Naive thymus-derived CD8-positive, alpha-beta T cell (primary cell): ENCODE data around the gene ACAP2. TPM values are rescaled to one million over a fixed set of nuclear protein-coding genes. Genes with fewer than 3 reads are reported as not detected.

Source experiments
- ATAC-seq, 2 donors: fragments of 150-1000 bp; cut with Tn5 transposase in 1 of 2; sonication (Bioruptor Pico), chemical (Tn5 transposase) in 1 of 2; 1 replicate in 1 of 2; 2 replicates in 1 of 2; pipeline ENCODE4 v1.10.0; 2021; ENCODE audit warnings: mild to moderate bottlenecking in 2 of 2, moderate library complexity in 2 of 2
- POLR2A ChIA-PET: fragments of 350-600 bp; sonication (Branson Sonifier 250); formaldehyde crosslinking; loops from one replicate; lab custom pipeline; 2021; ENCODE audit warnings: antibody characterized with exemption; lab: Charles Lee
- DNase-seq, 10 donors: peaks; one replicate each; pipeline versions ENCODE4 v3.0.0 to v3.0.0-alpha.2; 2020 to 2022
- H3K27ac Mint-ChIP-seq, 10 donors: one replicate each; pipeline ENCODE4 v1.8.0; 2020 to 2022; ENCODE audit warnings: mild to moderate bottlenecking in 10 of 10, mixed read lengths in 10 of 10, moderate library complexity in 4 of 10, inconsistent platforms in 1 of 10
- H3K27me3 Mint-ChIP-seq, 5 donors: one replicate each; pipeline ENCODE4 v1.8.0; 2021 to 2022; ENCODE audit warnings: mixed read lengths in 5 of 5
- H3K36me3 Mint-ChIP-seq, 3 donors: one replicate each; pipeline ENCODE4 v1.8.0; 2020 to 2022; ENCODE audit warnings: mixed read lengths in 3 of 3, mild to moderate bottlenecking in 2 of 3, inconsistent platforms in 1 of 3
- H3K4me1 Mint-ChIP-seq, 4 donors: one replicate each; pipeline ENCODE4 v1.8.0; 2021 to 2022; ENCODE audit warnings: mixed read lengths in 4 of 4
- H3K4me3 Mint-ChIP-seq, 10 donors: one replicate each; pipeline ENCODE4 v1.8.0; 2020 to 2022; ENCODE audit warnings: mild to moderate bottlenecking in 10 of 10, mixed read lengths in 10 of 10, moderate library complexity in 6 of 10, inconsistent platforms in 1 of 10
- H3K9me3 Mint-ChIP-seq, 9 donors: one replicate each; pipeline ENCODE4 v1.8.0; 2020 to 2022; ENCODE audit warnings: mixed read lengths in 9 of 9, mild to moderate bottlenecking in 3 of 9, inconsistent platforms in 1 of 9, moderate library complexity in 1 of 9
- polyA plus RNA-seq, 3 donors: library from polyadenylated mRNA; unstranded; fragments of 300-500 nt; fragmentation: Illumina TruSeq; gene quantifications; one replicate each; pipeline ENCODE4 v1.2.3, GENCODE V29; 2021
- total RNA-seq, 8 experiments: library from RNA in 2 of 8; stranded (reverse) in 2 of 8; gene quantifications; one replicate each; pipeline ENCODE4 v1.2.3 and lab custom pipeline; 2021 to 2026

Gene ACAP2
- total and polyA plus RNA-seq, 5 experiments from 2014 or later = 36.7 to 81.0 (median 49.6) TPM

DNA sequence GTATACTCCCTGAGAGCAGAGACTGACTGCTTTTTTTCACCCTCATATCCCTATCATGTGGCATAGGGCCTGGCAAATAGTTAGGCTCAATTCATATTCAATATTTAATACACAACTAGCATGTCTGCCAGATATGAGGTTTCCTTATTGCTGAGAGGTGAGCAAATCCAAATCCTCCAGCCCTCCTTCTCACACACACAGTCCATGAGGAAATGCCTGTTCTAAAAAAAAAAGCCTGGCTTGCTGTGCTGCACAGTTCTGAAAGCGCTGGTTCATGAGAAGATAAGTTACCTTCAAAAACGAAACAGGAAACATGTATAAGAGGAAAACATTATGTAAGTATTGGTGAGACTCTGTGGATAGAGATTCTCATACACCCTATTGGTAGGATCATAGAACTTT is 15.5 kb upstream of the ACAP2 start:
- H3K27ac Mint-ChIP-seq = peak overlapping the region; percentile 79 to 98 (median 94)
- H3K27me3 Mint-ChIP-seq = no peaks in the 10 kb centered on the region
- H3K9me3 Mint-ChIP-seq = peaks cover 0 to 5% (median 0%) of the 10 kb centered on the region in 9 donors
- peaks cover 11 to 25% (median 20%) of the 10 kb centered on the region in 4 donors for H3K4me1 Mint-ChIP-seq
- POLR2A ChIA-PET = no interaction called here
- DNase-seq (peak in 3 of 10 donors; percentile 51 to 64 (median 59)), ATAC-seq (peak; percentile 94 to 97)
- peak overlapping the region; percentile 34 to 87 (median 76) for H3K4me3 Mint-ChIP-seq
- H3K36me3 Mint-ChIP-seq = no peaks in the 10 kb centered on the region

DNA sequence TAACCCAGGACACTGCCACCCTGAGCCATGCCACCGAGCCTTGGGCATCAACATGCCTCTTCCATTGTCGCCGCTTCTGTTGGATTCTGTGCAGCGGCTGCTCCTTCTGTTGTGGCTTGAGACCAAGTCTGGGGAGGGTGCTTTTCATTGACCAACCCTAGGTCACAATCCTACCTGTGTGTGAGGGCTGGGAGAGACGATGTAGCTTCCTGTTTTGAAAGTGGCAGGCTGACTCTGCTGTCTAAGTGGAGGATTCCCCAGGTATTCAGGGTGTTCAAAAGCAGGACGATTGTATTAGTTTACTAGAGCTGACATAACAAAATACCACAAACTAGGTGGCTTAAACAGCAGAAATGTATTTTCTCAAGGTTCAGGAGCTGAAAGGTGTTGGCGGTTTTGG is 13.0 kb upstream of the ACAP2 start:
- peak overlapping the region in 3 of 10 donors; percentile 14 to 43 (median 21) for H3K4me3 Mint-ChIP-seq
- ATAC-seq (peak; percentile 35 to 53), DNase-seq (no peak)
- POLR2A ChIA-PET = interaction anchor here (0.6 to 1.0 kb wide), 3 partner anchors 12 to 1124 kb away, joined by 3 to 5 read pairs (median 4); partner anchors contain the start of gene ACAP2
- H3K27me3 Mint-ChIP-seq = no peaks in the 10 kb centered on the region
- no peaks in the 10 kb centered on the region for H3K36me3 Mint-ChIP-seq
- peaks cover 0 to 5% (median 0%) of the 10 kb centered on the region in 9 donors for H3K9me3 Mint-ChIP-seq
- H3K27ac Mint-ChIP-seq = peak overlapping the region in 7 of 10 donors; percentile 43 to 87 (median 56)
- H3K4me1 Mint-ChIP-seq = peaks cover 11 to 25% (median 20%) of the 10 kb centered on the region in 4 donors

DNA sequence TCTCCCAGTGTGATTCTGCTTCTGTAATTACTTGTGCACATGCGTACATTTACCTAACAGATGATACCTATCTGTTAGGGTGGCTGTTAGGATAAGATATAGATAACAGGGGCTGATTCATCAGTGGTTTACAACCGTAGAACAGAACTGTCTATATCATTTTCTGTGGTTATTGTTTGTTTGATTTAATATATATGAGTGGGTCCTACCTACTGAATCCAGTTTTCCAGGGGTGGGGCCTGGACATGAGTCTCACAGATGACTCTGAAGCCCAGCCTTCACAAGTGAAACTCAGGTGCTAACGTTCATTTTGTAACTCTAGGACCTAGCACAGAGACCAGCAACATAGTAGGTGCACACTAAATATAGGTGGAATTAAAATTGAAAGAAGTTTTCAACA is 10.4 kb upstream of the ACAP2 start:
- no peak overlapping the region for H3K27ac Mint-ChIP-seq
- POLR2A ChIA-PET = no interaction called here
- no peak for ATAC-seq

DNA sequence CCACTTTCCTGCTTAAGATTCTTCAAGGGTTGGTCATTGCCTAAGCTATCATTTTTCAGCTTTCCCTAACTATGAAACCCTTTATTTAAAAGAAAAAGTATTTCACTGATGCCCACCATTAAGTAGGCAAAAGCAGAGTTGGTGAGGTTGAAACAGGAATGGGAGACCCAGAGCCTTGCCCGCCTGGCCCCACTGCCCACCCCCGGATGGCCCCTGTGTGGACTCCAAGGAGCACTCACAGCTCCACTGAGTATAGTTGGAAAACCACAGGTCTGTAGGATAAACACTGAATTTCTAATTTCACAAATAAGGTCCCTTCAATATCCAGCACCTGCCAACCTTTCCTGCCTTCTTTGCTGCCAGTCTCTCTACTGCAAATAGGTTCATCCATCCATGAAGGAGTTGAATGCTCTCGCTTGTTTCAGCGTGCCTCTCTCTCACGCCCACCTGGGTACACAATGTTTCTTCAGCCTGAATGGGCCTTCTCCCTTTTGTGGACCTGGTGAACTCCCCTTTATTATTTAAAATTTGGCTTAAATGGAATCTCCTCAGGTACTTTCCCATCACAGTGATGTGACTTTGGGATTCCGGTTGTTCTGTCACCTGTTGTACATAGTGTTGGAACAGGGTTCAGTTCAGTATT is 8.7 kb upstream of the ACAP2 start:
- POLR2A ChIA-PET = no interaction called here
- DNase-seq = no peak
- Mint-ChIP-seq H3K9me3 (peaks cover 0 to 5% (median 0%) of the 10 kb centered on the region in 9 donors), H3K4me1 (peaks cover 5 to 13% (median 10%) of the 10 kb centered on the region in 4 donors), H3K4me3 (no peak overlapping the region), H3K36me3 (no peaks in the 10 kb centered on the region), H3K27me3 (no peaks in the 10 kb centered on the region), H3K27ac (no peak overlapping the region)
- ATAC-seq = no peak

More for the DNA sequence above, 10.4 kb upstream of the ACAP2 start:
- peaks cover 9 to 16% (median 14%) of the 10 kb centered on the region in 4 donors for H3K4me1 Mint-ChIP-seq
- no peaks in the 10 kb centered on the region for H3K27me3 Mint-ChIP-seq
- no peak overlapping the region for H3K4me3 Mint-ChIP-seq
- no peak for DNase-seq
- peaks cover 0 to 5% (median 0%) of the 10 kb centered on the region in 9 donors for H3K9me3 Mint-ChIP-seq
- H3K36me3 Mint-ChIP-seq = no peaks in the 10 kb centered on the region

DNA sequence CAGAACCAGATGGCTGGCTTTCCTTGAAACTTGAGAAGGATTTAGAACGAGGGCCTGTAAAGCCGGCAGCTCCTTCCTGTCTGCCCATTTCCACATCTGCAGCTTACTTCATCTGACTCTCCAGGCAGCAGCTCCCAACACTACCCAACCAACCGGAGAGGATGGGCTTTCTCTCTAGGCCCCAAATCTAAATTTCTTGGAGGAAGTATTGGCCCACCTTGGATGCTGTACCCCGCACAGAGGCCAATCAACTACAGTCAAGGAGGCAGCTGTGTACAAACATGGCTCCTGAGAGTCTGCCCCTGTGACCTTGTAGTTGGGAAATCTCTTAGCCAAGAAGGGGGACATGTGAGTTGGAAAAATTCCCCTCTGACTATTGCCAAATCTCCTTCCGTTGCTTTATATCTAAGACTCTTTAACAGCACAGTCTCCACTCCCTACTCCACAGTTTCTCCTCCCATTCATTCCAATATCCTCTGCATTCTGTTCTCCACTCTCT is 8.0 kb upstream of the ACAP2 start:
- POLR2A ChIA-PET = no interaction called here
- no peak for ATAC-seq
- H3K27me3 Mint-ChIP-seq = no peaks in the 10 kb centered on the region
- no peak overlapping the region for H3K4me3 Mint-ChIP-seq
- H3K27ac Mint-ChIP-seq = no peak overlapping the region
- no peak for DNase-seq
- H3K36me3 Mint-ChIP-seq = no peaks in the 10 kb centered on the region
- H3K9me3 Mint-ChIP-seq = peaks cover 0 to 5% (median 0%) of the 10 kb centered on the region in 9 donors
- H3K4me1 Mint-ChIP-seq = peaks cover 8 to 16% (median 10%) of the 10 kb centered on the region in 4 donors

DNA sequence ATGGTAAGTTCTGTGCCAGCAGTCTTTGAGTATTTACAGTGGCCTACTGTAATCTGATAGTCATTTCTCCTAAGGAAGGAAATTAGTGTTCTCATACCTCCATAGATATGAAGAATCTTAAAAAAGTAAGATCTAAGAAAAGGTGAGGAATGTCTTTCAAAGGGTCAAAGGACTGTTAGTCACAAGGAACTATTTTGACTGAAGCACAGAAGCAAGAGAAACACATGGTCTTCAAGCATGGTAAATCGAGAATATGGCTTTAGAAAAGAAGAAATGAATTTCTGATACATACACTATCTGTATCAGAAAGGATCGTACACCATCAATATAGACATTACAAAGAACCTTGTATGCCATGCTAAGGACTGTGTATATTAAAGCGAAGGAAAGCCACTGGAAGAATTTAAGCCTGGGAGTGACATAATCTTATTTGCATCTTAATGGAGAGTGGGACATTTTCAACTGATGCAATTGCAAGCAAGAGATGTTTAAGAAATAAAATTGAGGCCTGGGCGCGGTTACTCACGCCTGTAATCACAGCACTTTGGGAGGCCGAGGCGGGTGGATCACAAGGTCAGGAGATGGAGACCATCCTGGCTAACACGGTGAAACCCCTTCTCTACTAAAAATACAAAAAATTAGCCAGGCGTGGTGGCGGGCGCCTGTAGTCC is 5.5 kb upstream of the ACAP2 start:
- Mint-ChIP-seq H3K4me3 (no peak overlapping the region), H3K27ac (no peak overlapping the region), H3K36me3 (no peaks in the 10 kb centered on the region), H3K27me3 (no peaks in the 10 kb centered on the region), H3K9me3 (no peaks in the 10 kb centered on the region), H3K4me1 (peaks cover 20 to 28% (median 24%) of the 10 kb centered on the region in 4 donors)
- ATAC-seq (no peak), DNase-seq (no peak)
- POLR2A ChIA-PET = no interaction called here

DNA sequence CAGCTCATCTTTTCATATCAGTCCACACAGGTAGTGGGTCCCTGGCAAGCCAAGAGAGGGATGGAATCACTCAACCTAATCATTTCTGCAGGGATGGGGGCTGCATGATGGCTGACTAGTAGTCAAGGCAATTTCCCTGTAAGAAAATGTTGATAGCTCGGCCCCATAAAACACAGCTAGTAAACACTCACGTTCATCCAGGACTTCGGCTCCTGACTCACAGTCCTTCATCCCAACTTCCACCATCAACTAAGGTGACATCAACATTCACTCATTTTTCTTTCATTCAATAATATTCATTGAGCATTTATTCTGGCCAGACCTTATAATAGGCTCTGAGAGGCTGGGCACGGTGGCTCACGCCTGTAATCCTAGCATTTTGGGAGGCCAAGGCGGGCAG is 4.4 kb upstream of the ACAP2 start:
- no peaks in the 10 kb centered on the region for H3K27me3 Mint-ChIP-seq
- POLR2A ChIA-PET = no interaction called here
- H3K36me3 Mint-ChIP-seq = no peaks in the 10 kb centered on the region
- no peak overlapping the region for H3K27ac Mint-ChIP-seq
- peaks cover 20 to 31% (median 26%) of the 10 kb centered on the region in 4 donors for H3K4me1 Mint-ChIP-seq
- no peak for DNase-seq
- no peak for ATAC-seq
- H3K9me3 Mint-ChIP-seq = no peaks in the 10 kb centered on the region
- no peak overlapping the region for H3K4me3 Mint-ChIP-seq

DNA sequence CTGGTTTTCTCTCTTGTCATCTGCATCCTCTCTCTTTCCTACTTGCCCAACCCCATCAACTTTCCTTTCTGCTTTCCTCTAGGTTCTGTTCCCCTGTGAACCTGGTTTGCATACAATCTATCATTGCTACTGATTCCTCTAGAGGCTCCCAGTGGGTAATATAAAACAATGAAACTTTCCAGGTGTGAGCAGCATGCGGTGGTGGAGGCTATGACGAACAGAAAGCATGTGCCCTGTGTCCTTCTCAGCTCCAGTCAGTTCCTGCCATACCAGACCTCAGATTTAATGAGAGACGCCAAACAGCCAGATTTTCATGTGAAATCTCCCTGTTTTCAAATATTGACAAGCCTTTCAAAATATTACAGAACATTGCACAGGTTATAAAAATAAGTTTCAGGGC is 3.5 kb upstream of the ACAP2 start:
- POLR2A ChIA-PET = no interaction called here
- no peaks in the 10 kb centered on the region for H3K9me3 Mint-ChIP-seq
- peaks cover 20 to 39% (median 31%) of the 10 kb centered on the region in 4 donors for H3K4me1 Mint-ChIP-seq
- H3K27ac Mint-ChIP-seq = peak overlapping the region in 4 of 10 donors; percentile 4 to 84 (median 53)
- H3K36me3 Mint-ChIP-seq = no peaks in the 10 kb centered on the region
- peak overlapping the region in 2 of 10 donors; percentile 1 to 30 for H3K4me3 Mint-ChIP-seq
- ATAC-seq (no peak), DNase-seq (no peak)
- H3K27me3 Mint-ChIP-seq = no peaks in the 10 kb centered on the region

DNA sequence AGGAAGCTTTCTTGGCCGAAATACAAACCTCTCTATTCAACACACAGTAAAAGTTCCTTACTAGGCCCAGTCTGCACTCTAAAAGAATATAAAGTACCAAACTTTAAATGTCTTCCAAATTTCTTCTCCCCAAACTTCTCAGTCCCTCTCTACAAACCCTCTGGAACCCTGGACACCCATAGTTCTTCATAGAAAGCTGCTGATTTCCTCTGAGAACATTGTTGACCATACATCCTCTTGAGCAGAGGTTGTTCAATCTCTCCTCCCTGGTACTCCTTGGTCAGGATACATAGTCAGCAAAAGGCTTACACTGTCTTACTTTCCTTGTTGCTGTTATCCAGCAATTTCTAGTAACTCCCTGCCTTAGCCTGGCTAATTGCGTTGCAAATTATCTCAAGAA is 3.1 kb upstream of the ACAP2 start:
- DNase-seq = no peak
- Mint-ChIP-seq H3K4me1 (peaks cover 20 to 43% (median 35%) of the 10 kb centered on the region in 4 donors), H3K9me3 (no peaks in the 10 kb centered on the region), H3K36me3 (no peaks in the 10 kb centered on the region), H3K27ac (peak overlapping the region in 9 of 10 donors; percentile 40 to 85 (median 67)), H3K4me3 (peak overlapping the region in 5 of 10 donors; percentile 1 to 69 (median 11)), H3K27me3 (no peaks in the 10 kb centered on the region)
- POLR2A ChIA-PET = interaction anchor here (1.6 kb wide), 1 partner anchor 11 kb away, joined by 3 read pairs; no protein-coding TSS in a partner anchor
- ATAC-seq = no peak

DNA sequence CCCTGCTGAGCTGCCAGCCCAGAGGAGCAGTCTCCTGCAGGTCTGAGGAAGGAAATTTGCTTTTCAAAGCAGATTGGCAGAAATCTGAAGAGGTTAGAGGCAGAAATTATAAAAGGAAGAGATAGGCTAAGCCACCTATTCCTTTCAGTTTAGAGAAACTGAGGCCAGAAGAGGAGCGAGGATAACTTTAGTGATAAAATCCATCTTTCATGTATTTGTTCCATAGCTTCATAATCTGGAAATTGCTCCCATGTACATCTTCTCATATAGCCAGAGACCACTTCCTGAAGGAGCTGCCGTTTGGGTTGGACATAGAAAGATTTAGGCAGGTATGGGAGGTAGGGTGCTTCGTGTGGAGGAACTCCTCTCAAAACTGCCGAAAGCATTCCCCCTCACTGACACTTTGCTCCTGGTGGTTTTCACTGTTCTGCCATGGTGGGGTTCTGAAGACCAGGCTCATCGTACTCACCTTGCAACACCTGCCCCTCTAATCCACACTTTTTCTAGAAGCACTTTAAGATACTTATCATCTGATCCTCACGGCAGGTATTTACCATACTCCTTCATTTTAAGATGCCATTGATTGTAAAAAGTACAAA is 670 bp upstream of the ACAP2 start:
- H3K27ac Mint-ChIP-seq = peak overlapping the region in 9 of 10 donors; percentile 61 to 91 (median 86)
- no peak for ATAC-seq
- no peaks in the 10 kb centered on the region for H3K9me3 Mint-ChIP-seq
- no peaks in the 10 kb centered on the region for H3K36me3 Mint-ChIP-seq
- DNase-seq = peak in 1 of 10 donors; percentile 23
- POLR2A ChIA-PET = interaction anchor here (0.9 to 3.0 kb wide), 6 partner anchors 12 to 771 kb away, joined by 3 to 14 read pairs (median 4); partner anchors contain the start of genes LSG1, PPP1R2 and XXYLT1
- peak overlapping the region; percentile 68 to 99 (median 94) for H3K4me3 Mint-ChIP-seq
- H3K4me1 Mint-ChIP-seq = peaks cover 20 to 57% (median 51%) of the 10 kb centered on the region in 4 donors
- no peaks in the 10 kb centered on the region for H3K27me3 Mint-ChIP-seq

DNA sequence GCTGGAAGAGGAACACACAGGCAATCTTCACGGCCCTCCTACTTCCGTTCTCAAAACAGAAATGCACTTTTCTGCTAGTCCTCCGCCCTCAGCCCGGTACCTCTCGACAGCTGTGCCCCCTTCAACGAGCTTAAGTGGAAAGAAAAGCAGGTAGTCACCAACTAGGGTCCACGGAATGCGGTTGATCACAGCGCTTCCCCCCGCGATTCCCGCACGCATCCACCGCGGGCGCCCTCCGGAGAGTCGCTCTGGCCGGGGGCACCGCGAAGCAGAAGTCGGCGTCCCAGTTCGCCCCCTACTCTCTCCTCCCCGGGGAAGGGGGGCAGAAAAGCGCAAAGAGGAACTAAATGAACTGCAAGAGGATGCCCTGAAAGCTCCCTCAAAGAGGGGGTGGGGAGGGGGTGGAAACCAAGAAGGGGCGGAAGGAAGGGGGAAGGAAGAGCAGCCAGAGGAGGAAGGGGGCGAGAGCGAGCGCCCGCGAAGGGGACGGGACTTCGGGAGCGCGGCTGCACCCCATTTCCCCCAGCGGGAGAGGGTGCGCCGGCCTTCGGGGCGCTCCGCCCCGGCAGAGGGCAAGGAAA is 738 bp downstream of the ACAP2 start:
- POLR2A ChIA-PET = interaction anchor here (0.7 to 3.0 kb wide), 7 partner anchors 14 to 171 kb away, joined by 3 to 14 read pairs (median 3); partner anchors contain the start of genes PPP1R2 and XXYLT1
- peak; percentile 38 to 80 (median 52) for DNase-seq
- H3K36me3 Mint-ChIP-seq = no peaks in the 10 kb centered on the region
- ATAC-seq = peak; percentile 13 to 21
- no peaks in the 10 kb centered on the region for H3K27me3 Mint-ChIP-seq
- H3K4me3 Mint-ChIP-seq = peak overlapping the region; percentile 91 to 99 (median 94)
- H3K4me1 Mint-ChIP-seq = peaks cover 22 to 65% (median 55%) of the 10 kb centered on the region in 4 donors
- H3K27ac Mint-ChIP-seq = peak overlapping the region; percentile 51 to 95 (median 90)
- no peaks in the 10 kb centered on the region for H3K9me3 Mint-ChIP-seq

DNA sequence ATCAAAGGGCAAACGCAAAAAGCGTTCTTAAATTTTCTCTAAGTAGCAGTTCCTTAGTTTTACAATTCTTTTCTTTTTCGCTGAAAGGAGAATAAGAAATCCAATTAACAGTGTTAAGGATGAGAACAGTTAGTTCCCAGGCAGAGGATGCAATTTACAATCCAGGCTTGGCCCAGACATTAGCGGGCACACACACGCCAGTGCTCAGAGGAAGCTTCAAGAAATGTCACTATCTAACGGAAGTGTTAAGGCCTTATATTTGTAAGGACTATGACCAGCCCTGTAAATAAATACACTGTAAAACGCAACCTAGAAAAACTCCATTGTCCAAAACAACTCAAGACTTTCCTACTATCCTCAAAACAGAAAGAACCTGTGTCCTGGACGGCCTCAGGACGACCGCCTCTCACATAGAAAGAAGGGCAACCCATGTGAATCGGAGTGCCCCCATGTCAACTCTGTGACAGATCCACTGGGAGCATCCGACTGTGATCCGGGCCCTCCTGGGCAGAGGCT is 1.3 kb downstream of the ACAP2 start:
- POLR2A ChIA-PET = interaction anchor here (0.8 to 3.0 kb wide), 6 partner anchors 14 to 171 kb away, joined by 3 to 14 read pairs (median 4); partner anchors contain the start of genes PPP1R2 and XXYLT1
- Mint-ChIP-seq H3K4me3 (peak overlapping the region; percentile 91 to 99 (median 94)), H3K9me3 (no peaks in the 10 kb centered on the region), H3K27me3 (no peaks in the 10 kb centered on the region), H3K4me1 (peaks cover 22 to 69% (median 57%) of the 10 kb centered on the region in 4 donors), H3K27ac (peak overlapping the region; percentile 51 to 95 (median 90)), H3K36me3 (no peaks in the 10 kb centered on the region)
- no peak for ATAC-seq
- no peak for DNase-seq
